BJ (cell line): ENCODE results near the gene TNK2. TPM values are rescaled to one million over a fixed set of nuclear protein-coding genes. Genes with fewer than 3 reads are reported as not detected.

Source experiments
- CTCF ChIA-PET: fragments of 350-600 bp; formaldehyde crosslinking; extraction: SDS; loops from one replicate; lab custom pipeline; 2021; ENCODE audit warnings: antibody characterized with exemption, inconsistent platforms; lab: Yijun Ruan, JAX
- POLR2A ChIA-PET: fragments of 300-600 bp; sonication (Branson Sonifier 250); formaldehyde crosslinking; extraction: SDS; loops from one replicate; lab custom pipeline; 2021; ENCODE audit warnings: antibody characterized with exemption; lab: Charles Lee
- DNase-seq: peaks from one replicate; pipeline ENCODE4 v3.0.0-alpha.2; 2011; ENCODE audit warnings: low read depth
- H3K27me3 ChIP-seq: 2 replicates; pipeline ENCODE4 v1.6.0; 2011; ENCODE audit warnings: low read length; ENCODE audit not compliant: control insufficient read depth, insufficient read depth
- H3K36me3 ChIP-seq: 2 replicates; pipeline ENCODE4 v1.5.1; 2011; ENCODE audit warnings: low read length; ENCODE audit not compliant: control insufficient read depth, insufficient read depth
- H3K4me3 ChIP-seq: 2 replicates; pipeline ENCODE4 v1.5.1; 2011; ENCODE audit warnings: low read depth, mild to moderate bottlenecking, control low read depth, low read length
- polyA plus RNA-seq: library from polyadenylated mRNA; depleted of rRNA; stranded (reverse); fragments of >200 nt; gene quantifications from 2 replicates; pipeline ENCODE4 v1.2.3, GENCODE V29; 2011
- TF ChIP-seq, protein P1 (sequence below): IDR thresholded peaks from 2 replicates; pipeline ENCODE4 v1.5.1; 2011; ENCODE audit warnings: low read depth, mild to moderate bottlenecking, control low read depth, inconsistent platforms, low read length, moderate library complexity; ENCODE audit not compliant: insufficient read depth

Gene TNK2
- polyA plus RNA-seq, 1 experiment = 6.3 TPM

DNA sequence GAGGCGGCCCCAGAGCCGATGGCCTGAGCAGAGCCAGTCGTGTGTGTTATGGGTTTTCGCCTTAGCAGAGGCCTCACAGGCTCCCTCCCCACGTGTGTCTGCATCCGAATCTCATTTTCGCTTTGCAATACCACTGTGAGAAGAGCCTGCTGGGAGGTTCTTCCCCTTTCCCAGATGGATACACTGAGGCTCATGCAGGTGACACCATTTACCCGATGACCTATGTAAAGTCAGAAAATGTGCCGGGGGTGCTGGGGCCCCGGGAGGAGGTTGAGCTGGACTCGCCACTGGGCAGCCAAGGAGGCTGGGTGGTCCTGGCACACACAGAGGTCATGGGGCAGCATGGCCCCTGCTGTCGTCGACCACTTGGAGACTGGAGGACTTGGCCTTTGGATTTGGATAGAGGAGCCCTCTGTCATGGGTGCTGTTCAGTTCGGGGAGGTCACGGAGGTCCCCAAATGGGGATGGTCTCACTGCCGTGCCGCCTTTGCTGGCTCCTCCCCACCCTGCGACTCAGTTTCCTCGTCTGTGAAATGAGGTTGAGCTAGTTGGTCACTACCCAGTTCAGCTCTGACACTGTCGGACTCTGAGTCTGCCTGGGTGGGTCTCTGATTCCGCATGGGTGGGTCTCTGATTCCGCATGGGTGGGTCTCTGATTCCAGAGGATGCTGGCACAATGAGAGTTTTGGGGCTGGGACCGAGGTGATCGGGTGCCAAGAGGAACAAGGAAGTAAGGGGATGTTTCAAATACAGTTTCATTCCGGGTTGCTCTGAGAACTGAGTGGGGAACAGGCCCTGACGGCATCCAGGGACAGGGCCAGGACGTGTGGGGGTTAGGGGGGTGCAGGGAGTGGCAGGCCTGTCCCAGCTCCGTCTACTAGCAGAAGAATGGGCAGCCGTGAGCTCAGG lies 73.4 kb downstream of the TNK2 start:
- Histone ChIP-seq H3K4me3 (no peak overlapping the region), H3K36me3 (no peaks in the 10 kb centered on the region), H3K27me3 (peaks cover 9% of the 10 kb centered on the region)
- ChIA-PET POLR2A (no interaction called here), CTCF (interaction anchor here (1.4 to 1.7 kb wide), 2 partner anchors 16 to 24 kb away, joined by 4 to 5 read pairs; no protein-coding TSS in a partner anchor)
- no peak for DNase-seq
- TF ChIP-seq, protein P1, sequence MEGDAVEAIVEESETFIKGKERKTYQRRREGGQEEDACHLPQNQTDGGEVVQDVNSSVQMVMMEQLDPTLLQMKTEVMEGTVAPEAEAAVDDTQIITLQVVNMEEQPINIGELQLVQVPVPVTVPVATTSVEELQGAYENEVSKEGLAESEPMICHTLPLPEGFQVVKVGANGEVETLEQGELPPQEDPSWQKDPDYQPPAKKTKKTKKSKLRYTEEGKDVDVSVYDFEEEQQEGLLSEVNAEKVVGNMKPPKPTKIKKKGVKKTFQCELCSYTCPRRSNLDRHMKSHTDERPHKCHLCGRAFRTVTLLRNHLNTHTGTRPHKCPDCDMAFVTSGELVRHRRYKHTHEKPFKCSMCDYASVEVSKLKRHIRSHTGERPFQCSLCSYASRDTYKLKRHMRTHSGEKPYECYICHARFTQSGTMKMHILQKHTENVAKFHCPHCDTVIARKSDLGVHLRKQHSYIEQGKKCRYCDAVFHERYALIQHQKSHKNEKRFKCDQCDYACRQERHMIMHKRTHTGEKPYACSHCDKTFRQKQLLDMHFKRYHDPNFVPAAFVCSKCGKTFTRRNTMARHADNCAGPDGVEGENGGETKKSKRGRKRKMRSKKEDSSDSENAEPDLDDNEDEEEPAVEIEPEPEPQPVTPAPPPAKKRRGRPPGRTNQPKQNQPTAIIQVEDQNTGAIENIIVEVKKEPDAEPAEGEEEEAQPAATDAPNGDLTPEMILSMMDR = no peak

DNA sequence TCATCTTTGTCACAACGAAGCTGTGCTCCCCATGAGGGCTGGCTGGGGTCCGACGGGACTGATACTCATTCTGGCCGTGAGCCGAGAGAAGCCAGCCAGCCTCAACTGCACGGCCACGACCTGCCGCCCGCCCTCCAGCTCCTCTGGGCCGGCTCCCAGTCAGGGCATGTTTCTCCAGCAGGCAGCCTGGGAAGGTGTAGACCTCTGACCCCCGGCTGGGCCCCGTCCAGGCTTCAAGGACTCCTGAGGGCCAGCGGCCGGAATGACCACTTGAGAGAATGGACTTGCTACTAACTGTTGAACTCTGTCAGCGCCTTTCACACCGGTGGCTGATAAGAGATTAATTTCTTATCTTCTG lies 78.5 kb downstream of the TNK2 start:
- H3K36me3 ChIP-seq = no peaks in the 10 kb centered on the region
- no peak for DNase-seq
- H3K27me3 ChIP-seq = peaks cover 3% of the 10 kb centered on the region; the same call in 1 of the 2 replicates
- CTCF ChIA-PET = interaction anchor here (0.9 to 1.1 kb wide), 2 partner anchors 18 to 19 kb away, joined by 3 read pairs; partner anchors contain the start of gene MUC4
- TF ChIP-seq, protein P1 = no peak
- POLR2A ChIA-PET = no interaction called here
- H3K4me3 ChIP-seq = no peak overlapping the region

DNA sequence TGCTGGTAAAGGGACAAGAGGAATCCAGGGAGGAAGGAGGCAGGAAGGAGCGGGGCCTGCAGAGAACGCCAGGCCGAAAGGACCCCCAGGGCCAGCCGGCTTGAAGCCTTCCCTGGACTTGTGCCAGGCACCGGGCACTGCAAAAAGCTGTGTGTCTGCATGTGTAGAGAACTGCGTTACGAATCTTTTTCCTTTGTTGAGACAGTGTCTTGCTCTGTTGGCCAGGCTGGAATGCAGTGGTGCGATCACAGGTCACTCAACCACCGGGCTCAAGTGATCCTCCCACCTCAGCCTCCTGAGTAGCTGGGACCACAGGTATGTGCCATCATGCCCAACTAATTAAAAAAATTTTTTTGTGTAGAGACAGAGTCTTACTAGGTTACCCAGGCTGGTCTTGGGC lies 79.6 kb downstream of the TNK2 start:
- Histone ChIP-seq H3K4me3 (no peak overlapping the region), H3K36me3 (no peaks in the 10 kb centered on the region)
- CTCF ChIA-PET = interaction anchor here (0.6 to 2.4 kb wide), 4 partner anchors 14 to 21 kb away, joined by 3 to 12 read pairs (median 4); partner anchors contain the start of gene MUC4

DNA sequence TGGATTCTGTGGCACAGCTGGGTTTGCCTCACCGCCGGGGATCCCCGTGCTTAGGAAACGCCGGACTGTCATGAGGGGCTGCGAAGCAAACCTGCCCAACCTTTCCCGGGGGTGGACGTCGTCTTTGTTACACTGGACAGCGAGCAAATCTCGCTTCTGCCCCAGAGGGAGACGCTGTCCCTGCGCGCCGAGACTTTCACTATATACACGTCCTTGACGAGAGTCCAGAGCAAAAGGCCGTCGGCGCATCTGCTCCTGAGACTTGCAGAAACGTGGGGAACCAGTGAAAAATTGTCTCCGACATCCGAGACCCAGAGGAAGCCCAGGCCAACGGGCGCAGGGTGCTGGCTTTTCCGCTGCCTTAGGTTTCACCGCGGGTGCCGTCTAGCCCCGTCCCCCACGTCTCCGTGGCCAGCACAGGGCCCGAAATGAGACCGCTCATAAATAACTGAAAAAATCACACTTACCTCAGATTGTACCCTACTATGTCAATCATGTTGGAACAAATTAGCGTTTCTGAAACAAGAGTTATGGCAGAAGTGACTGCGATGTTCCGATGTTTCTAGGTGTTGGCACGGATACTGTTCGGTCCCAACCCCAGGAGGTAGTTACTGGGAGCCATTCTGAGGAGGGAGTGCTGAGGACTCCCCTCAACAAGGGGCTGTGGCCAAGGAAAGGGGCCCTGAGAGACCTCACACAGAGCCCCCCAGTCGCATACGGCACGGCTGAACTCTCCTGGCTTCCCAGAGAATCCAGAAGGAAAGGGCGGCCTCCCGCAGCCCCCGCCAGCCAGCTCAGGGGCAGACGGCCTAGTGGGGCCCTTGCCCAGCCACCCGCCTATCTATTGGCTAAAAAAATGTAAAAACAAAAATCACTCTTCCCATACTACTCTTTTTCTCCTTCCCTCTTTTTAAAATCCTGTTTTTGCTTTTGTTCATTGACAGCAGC lies 82.2 kb downstream of the TNK2 start:
- TF ChIP-seq, protein P1 = no peak
- ChIA-PET CTCF (interaction anchor here (2.4 kb wide), 1 partner anchor 24 kb away, joined by 12 read pairs; no protein-coding TSS in a partner anchor), POLR2A (no interaction called here)
- Histone ChIP-seq H3K36me3 (no peaks in the 10 kb centered on the region), H3K4me3 (no peak overlapping the region), H3K27me3 (peaks cover 9% of the 10 kb centered on the region; the same call in 1 of the 2 replicates)
- no peak for DNase-seq

More for the DNA sequence above, 79.6 kb downstream of the TNK2 start:
- POLR2A ChIA-PET = no interaction called here
- no peak for DNase-seq
- H3K27me3 ChIP-seq = peaks cover 4% of the 10 kb centered on the region; the same call in 1 of the 2 replicates
- TF ChIP-seq, protein P1 = no peak
